HFF-Myc (cell line): ENCODE measurements around the gene CDKAL1.
"Not testable (repeated sequence)": the region's sequence is repeated elsewhere in the genome, so short reads cannot be mapped to it uniquely, and the experiment has no call there.

ENCODE experiments used
- DNase-seq: peaks from one replicate; pipeline ENCODE4 v3.0.0-alpha.2; 2011; ENCODE audit warnings: low read depth; ENCODE audit errors: extremely low read depth
- H3K4me3 ChIP-seq: replicated peaks from 2 replicates; pipeline ENCODE4 v1.5.1; 2011; ENCODE audit warnings: low read depth, mild to moderate bottlenecking, control low read depth, low read length
- TF ChIP-seq, protein P1 (sequence below): IDR thresholded peaks from 2 replicates; pipeline ENCODE4 v1.5.1; 2012; ENCODE audit warnings: mild to moderate bottlenecking, low read depth, low read length, control low read depth; ENCODE audit errors: missing control alignments

Gene CDKAL1

DNA sequence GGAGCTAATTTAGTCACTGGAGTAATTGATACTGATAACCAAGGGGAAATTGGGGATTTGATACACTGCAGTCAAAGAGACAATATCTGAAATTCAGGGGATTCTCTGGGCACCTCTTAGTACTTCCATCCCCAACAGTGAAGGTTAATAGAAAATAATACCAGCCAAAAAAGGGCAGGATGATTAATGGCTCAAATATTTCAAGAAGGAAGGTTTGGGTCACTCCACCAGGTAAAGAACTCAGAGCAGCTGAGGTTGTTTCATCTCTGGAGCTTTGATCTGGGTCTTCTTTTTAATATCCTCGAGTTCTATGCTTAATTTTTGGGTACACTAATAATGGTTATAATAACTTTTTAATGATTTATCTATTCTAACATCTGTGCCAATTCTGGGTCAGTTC is 70.8 kb downstream of the CDKAL1 start:
- no peak for DNase-seq
- H3K4me3 ChIP-seq = no peak overlapping the region
- TF ChIP-seq, protein P1, sequence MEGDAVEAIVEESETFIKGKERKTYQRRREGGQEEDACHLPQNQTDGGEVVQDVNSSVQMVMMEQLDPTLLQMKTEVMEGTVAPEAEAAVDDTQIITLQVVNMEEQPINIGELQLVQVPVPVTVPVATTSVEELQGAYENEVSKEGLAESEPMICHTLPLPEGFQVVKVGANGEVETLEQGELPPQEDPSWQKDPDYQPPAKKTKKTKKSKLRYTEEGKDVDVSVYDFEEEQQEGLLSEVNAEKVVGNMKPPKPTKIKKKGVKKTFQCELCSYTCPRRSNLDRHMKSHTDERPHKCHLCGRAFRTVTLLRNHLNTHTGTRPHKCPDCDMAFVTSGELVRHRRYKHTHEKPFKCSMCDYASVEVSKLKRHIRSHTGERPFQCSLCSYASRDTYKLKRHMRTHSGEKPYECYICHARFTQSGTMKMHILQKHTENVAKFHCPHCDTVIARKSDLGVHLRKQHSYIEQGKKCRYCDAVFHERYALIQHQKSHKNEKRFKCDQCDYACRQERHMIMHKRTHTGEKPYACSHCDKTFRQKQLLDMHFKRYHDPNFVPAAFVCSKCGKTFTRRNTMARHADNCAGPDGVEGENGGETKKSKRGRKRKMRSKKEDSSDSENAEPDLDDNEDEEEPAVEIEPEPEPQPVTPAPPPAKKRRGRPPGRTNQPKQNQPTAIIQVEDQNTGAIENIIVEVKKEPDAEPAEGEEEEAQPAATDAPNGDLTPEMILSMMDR = no peak

DNA sequence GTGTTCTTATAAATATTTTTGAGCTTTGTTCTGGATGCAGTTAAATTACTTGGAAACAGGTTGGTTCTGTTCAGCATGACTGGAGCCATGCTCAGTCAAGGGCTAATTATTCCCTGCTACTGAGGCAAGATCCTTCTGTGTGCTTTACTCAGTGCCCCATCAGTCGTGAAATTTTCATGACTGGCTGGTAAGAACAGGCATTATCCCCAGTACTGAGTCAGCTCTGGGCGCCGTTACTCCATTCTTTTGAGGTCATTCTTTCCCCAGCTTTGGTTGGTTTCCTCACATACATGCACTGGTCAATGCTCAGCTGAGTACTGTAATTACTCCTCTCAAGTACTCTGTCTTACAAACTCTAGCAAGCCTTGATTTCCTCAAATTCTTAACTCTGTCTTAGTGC is 71.3 kb downstream of the CDKAL1 start:
- no peak overlapping the region for H3K4me3 ChIP-seq

GRCh38 chr6:20606831-20607230 is 72.6 kb downstream of the CDKAL1 start:
- H3K4me3 ChIP-seq = no peak overlapping the region

More for the DNA sequence above, 71.3 kb downstream of the CDKAL1 start:
- TF ChIP-seq, protein P1 = no peak
- no peak for DNase-seq

DNA sequence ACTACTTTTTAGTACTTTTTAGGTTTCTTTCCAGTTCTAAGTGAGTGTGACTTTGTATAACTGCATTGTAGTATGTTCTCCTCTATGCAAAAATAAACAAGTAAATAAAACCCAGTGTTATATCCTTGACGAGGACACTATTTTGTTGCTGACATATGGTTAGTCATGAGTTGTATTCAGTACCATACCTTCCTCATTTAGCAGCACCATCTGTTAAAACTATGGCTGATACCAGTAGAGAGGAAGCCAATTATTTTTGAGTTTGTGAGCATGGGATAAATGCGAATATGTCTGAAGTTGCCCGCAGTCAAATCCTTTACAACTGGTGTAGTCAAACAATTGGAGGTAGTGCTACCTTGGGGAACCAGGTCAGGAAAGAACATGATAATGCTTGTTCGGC is 74.1 kb downstream of the CDKAL1 start:
- H3K4me3 ChIP-seq = no peak overlapping the region
- TF ChIP-seq, protein P1 = no peak
- DNase-seq = no peak

More at GRCh38 chr6:20606831-20607230, 72.6 kb downstream of the CDKAL1 start:
- DNase-seq = no peak
- TF ChIP-seq, protein P1 = no peak

- H3K4me3 ChIP-seq = no peak overlapping the region
- no peak for DNase-seq
- TF ChIP-seq, protein P1 = no peak
Measured at GRCh38 chr6:20608905-20609304, 74.6 kb downstream of the CDKAL1 start.

- not testable (repeated sequence) for DNase-seq, H3K4me3 ChIP-seq
Measured at GRCh38 chr6:20609924-20610323, 75.7 kb downstream of the CDKAL1 start.

GRCh38 chr6:20610636-20611370 is 76.5 kb downstream of the CDKAL1 start:
- DNase-seq = peak; percentile 21
- TF ChIP-seq, protein P1 = no peak
- H3K4me3 ChIP-seq = no peak overlapping the region

- H3K4me3 ChIP-seq, DNase-seq: not testable (repeated sequence)
Measured at GRCh38 chr6:20617537-20617936, 83.3 kb downstream of the CDKAL1 start.
